Measurements from ENCODE around the gene DIAPH3.

DNA sequence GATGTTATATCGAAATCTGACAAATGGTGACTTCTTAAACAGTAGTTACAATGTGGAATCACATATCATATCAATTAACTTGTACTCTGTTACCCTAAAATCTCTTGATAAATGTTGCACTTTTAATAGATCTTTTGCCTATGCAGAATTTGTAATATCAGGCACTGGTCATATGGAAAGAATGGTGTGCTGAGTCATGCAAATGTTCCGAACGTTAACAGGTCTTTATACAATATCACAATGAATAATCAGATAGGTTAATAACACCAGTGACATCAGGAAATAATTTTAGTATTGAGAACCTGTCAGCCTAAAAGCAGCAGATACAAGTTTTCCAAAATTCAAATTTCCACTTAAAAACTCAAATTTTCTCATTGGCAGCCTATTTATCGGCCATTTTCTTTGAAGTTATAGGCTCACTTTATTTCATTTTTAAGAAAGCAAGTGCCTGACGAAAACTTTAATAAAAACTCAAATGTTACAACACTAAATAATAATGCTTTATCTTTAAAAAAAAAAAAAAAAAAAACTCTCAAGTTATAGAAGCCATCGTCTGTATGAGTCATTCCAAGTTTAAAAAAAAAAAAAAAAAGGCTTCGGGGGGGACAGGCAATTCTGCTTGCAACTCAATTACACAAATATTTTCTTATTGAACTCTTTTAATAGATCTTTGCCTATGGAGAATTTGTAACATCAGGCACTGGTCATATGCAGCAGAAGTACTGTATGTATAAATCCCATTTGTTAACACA lies 180.9 kb downstream of the DIAPH3 start:
- TF ChIP-seq, protein P1, sequence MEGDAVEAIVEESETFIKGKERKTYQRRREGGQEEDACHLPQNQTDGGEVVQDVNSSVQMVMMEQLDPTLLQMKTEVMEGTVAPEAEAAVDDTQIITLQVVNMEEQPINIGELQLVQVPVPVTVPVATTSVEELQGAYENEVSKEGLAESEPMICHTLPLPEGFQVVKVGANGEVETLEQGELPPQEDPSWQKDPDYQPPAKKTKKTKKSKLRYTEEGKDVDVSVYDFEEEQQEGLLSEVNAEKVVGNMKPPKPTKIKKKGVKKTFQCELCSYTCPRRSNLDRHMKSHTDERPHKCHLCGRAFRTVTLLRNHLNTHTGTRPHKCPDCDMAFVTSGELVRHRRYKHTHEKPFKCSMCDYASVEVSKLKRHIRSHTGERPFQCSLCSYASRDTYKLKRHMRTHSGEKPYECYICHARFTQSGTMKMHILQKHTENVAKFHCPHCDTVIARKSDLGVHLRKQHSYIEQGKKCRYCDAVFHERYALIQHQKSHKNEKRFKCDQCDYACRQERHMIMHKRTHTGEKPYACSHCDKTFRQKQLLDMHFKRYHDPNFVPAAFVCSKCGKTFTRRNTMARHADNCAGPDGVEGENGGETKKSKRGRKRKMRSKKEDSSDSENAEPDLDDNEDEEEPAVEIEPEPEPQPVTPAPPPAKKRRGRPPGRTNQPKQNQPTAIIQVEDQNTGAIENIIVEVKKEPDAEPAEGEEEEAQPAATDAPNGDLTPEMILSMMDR (IDR thresholded peaks at IDR 0.05) = no peak
- TF ChIP-seq EZH2 (IDR thresholded peaks at IDR 0.05; ENCODE audit: borderline replicate concordance, insufficient read depth, low read depth, low read length, poor library complexity, severe bottlenecking) = no peak
